ENCODE measurements around the gene SIAH2.

Gene SIAH2

DNA sequence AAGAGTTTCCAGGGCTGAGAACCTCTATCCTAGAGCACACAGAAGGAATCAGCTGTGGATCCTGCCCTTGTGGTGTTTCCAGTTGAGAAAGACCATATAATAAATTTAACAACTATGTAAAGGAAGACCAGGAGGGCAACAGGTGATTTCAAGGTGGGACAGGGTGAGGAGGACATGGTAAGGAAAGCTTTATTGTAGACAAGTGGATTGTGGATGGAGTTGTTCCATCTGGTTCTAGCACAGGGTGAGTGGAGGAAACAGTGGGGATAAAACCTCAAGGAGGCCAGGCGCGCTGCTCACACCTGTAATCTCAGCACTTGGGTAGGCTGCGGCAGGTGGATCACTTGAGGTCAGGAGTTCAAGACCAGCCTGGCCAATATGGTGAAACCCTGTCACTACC lies 17.1 kb downstream of the SIAH2 start:
- no peak for TF ChIP-seq CTCF (conservative IDR thresholded peaks at IDR 0.05; ENCODE audit: low read depth, low read length)
- no peak overlapping the region for H3K4me3 ChIP-seq (ENCODE audit: low read depth, low read length)
- DNase-seq (ENCODE audit: low read depth): no peak

- DNase-seq (ENCODE audit: low read depth): no peak
- H3K4me3 ChIP-seq (ENCODE audit: low read depth, low read length): no peak overlapping the region
- no peak for TF ChIP-seq CTCF (conservative IDR thresholded peaks at IDR 0.05; ENCODE audit: low read depth, low read length)
These were observed 18.1 kb downstream of the SIAH2 start for GRCh38 chr3:150744919-150745211.

- no peak overlapping the region for H3K4me3 ChIP-seq (ENCODE audit: low read depth, low read length)
- DNase-seq (ENCODE audit: low read depth): no peak
These were observed 18.7 kb downstream of the SIAH2 start for GRCh38 chr3:150744041-150744918.

DNA sequence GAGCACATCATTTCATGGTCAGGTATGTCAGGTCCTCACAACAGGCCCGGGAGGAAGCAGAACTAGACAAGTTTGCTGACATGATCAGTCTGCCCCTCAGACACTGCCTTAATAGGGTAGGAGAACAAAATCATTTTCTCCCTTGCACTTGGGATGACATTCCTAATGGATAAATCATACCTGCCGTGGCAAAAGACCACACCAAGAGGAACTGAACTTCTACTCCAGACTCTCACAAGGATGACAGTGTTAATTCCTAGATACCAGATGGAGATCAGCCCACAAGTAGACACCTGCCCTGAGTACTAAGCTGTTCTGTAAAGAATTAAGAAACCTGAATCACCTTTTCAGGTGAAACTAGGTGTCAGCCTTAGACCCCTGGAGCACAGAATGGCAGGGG lies 19.5 kb downstream of the SIAH2 start:
- no peak for TF ChIP-seq CTCF (conservative IDR thresholded peaks at IDR 0.05; ENCODE audit: low read depth, low read length)
- no peak for DNase-seq (ENCODE audit: low read depth)

More at GRCh38 chr3:150744041-150744918, 18.7 kb downstream of the SIAH2 start:
- no peak for TF ChIP-seq CTCF (conservative IDR thresholded peaks at IDR 0.05; ENCODE audit: low read depth, low read length)

DNA sequence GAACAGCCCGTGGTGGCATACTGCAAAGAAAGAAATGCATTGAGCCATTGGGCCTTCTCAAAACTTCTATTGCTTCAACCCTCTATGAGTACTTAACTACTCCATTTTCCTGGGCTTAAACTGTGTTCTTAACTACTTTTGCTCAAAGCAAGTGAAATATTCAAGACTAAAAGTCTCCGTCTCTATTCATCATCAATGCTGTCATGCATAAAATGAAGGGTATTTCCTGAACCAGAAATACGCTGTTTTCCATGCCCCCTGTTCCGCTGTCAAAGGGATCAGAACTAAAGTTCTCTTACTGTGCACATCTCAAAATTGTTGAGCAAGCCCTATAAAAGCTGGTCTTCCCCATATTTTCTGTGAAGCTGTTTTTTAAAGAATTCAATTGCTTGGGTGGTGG lies 20.3 kb downstream of the SIAH2 start:
- no peak for DNase-seq (ENCODE audit: low read depth)
- TF ChIP-seq CTCF (conservative IDR thresholded peaks at IDR 0.05; ENCODE audit: low read depth, low read length): no peak
- H3K4me3 ChIP-seq (ENCODE audit: low read depth, low read length): no peak overlapping the region

More for the DNA sequence above, 19.5 kb downstream of the SIAH2 start:
- H3K4me3 ChIP-seq (ENCODE audit: low read depth, low read length): no peak overlapping the region

DNA sequence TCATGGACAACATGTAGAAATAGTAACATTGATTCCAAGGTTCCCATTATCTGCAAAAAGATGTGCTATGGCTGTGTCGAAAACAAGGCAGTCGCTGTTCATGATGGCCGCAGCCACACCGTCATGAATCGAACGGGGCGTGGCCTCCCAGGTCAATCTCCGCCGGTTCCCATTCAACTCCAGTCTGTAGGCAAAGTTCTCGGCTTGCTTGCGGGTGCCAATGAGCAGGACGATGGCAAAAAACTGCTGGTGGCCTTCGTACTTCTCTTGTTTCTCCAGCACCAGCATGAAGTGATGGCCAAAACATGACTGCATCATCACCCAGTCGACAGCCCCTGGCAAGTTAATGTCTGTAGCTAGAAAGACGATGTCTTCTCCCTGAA lies 20.8 kb downstream of the SIAH2 start:
- DNase-seq (ENCODE audit: low read depth): no peak
- no peak overlapping the region for H3K4me3 ChIP-seq (ENCODE audit: low read depth, low read length)
- TF ChIP-seq CTCF (conservative IDR thresholded peaks at IDR 0.05; ENCODE audit: low read depth, low read length): no peak

GRCh38 chr3:150741497-150742140 lies 21.4 kb downstream of the SIAH2 start:
- DNase-seq (ENCODE audit: low read depth): no peak
- TF ChIP-seq CTCF (conservative IDR thresholded peaks at IDR 0.05; ENCODE audit: low read depth, low read length): no peak
- no peak overlapping the region for H3K4me3 ChIP-seq (ENCODE audit: low read depth, low read length)
